ENCODE data around the gene PHAX.

DNA sequence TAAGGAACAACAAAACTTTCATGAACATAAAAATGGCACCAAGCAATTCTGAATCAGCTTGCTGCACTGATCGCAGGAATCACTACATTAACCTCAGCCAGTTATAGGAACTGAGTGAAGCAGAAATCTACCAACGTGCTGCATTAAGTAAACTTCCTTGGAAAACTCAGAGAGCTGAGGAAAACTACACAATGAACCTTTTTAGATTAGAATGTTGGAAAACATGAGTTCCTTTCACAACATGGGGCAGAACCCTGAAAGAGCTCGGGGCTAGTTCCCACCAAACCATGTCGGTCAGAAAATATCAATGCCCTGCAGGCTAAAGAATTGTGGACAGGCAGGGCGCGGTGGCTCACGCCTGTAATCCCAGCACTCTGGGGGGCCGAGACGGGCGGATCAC, 25.1 kb upstream of the PHAX start:
- TF ChIP-seq POLR2A (IDR thresholded peaks at IDR 0.05) (no peak), POLR2AphosphoS5 (IDR thresholded peaks at IDR 0.05) (no peak)
